Endothelial cell of umbilical vein (primary cell): ENCODE data around the gene TMEM273.

Source experiments
- EZH2 ChIP-seq: IDR thresholded peaks from 2 replicates; pipeline ENCODE4 v1.6.1; 2012; ENCODE audit warnings: borderline replicate concordance, low read depth, mild to moderate bottlenecking, moderate library complexity, low read length, inconsistent platforms; ENCODE audit not compliant: severe bottlenecking
- FOS ChIP-seq: IDR thresholded peaks from 2 replicates; pipeline ENCODE4 v1.6.1; 2011; ENCODE audit warnings: mild to moderate bottlenecking, low read length, moderate library complexity, borderline replicate concordance; ENCODE audit not compliant: insufficient read depth
- GATA2 ChIP-seq: IDR thresholded peaks from 2 replicates; pipeline ENCODE4 v1.7.0; 2011; ENCODE audit warnings: low read depth, mild to moderate bottlenecking, moderate library complexity, mixed read lengths, low read length; ENCODE audit not compliant: insufficient read length, insufficient read depth
- JUN ChIP-seq: IDR thresholded peaks from 2 replicates; pipeline ENCODE4 v1.6.1; 2011; ENCODE audit warnings: borderline replicate concordance, low read depth; ENCODE audit not compliant: insufficient read length, insufficient read depth
- MYC ChIP-seq: IDR thresholded peaks from one replicate; pipeline ENCODE4 v1.6.1; 2011; ENCODE audit warnings: mild to moderate bottlenecking, low read depth, low read length
- POLR2A ChIP-seq: IDR thresholded peaks from 2 replicates; pipeline ENCODE4 v1.6.1; 2012; ENCODE audit warnings: low read depth, mild to moderate bottlenecking, control low read depth, low read length
- POLR2AphosphoS5 ChIP-seq: IDR thresholded peaks from 2 replicates; pipeline ENCODE4 v1.6.1; 2012; ENCODE audit warnings: low read depth, mild to moderate bottlenecking, control low read depth, low read length, moderate library complexity; ENCODE audit not compliant: insufficient read depth
- TF ChIP-seq, protein P1 (sequence below), 2 donors: IDR thresholded peaks; 1 replicate in 1 of 2; 2 replicates in 1 of 2; pipeline ENCODE4 v1.5.1; 2011; ENCODE audit warnings: low read length in 2 of 2, mild to moderate bottlenecking in 2 of 2, moderate library complexity in 2 of 2, control low read depth in 1 of 2, inconsistent platforms in 1 of 2, low read depth in 1 of 2; ENCODE audit not compliant: insufficient read depth in 1 of 2; ENCODE audit errors: extremely low read depth in 1 of 2
- TF ChIP-seq, protein P2 (sequence below): IDR thresholded peaks from 2 replicates; pipeline ENCODE4 v1.6.1; 2011; ENCODE audit not compliant: insufficient read depth, insufficient read length

DNA sequence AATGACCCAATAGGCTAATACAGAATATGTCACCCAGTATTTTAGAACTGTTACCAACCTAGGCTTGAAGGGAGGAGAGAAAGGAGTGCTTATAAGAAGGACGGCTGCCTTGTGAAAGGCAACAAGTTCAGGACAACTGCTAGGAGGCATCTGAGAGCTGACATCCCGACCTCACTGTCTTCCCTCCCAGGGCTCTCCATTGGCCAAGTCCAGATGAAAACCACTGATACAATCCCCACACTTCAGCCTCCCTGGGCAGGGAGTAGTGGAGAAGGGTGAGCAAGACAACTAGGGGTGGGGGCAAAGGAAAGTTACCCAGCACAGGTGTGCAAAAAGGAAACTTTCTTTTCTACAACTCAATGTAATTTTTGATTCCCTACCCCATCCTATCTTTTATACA, 29.5 kb upstream of the TMEM273 start:
- TF ChIP-seq EZH2 (no peak), POLR2A (no peak), POLR2AphosphoS5 (no peak), GATA2 (no peak), MYC (no peak), JUN (no peak), FOS (no peak)
- TF ChIP-seq, protein P1, sequence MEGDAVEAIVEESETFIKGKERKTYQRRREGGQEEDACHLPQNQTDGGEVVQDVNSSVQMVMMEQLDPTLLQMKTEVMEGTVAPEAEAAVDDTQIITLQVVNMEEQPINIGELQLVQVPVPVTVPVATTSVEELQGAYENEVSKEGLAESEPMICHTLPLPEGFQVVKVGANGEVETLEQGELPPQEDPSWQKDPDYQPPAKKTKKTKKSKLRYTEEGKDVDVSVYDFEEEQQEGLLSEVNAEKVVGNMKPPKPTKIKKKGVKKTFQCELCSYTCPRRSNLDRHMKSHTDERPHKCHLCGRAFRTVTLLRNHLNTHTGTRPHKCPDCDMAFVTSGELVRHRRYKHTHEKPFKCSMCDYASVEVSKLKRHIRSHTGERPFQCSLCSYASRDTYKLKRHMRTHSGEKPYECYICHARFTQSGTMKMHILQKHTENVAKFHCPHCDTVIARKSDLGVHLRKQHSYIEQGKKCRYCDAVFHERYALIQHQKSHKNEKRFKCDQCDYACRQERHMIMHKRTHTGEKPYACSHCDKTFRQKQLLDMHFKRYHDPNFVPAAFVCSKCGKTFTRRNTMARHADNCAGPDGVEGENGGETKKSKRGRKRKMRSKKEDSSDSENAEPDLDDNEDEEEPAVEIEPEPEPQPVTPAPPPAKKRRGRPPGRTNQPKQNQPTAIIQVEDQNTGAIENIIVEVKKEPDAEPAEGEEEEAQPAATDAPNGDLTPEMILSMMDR (IDR thresholded peaks at IDR 0.05; ENCODE audit: extremely low read depth in 1 of 2, insufficient read depth in 1 of 2, low read depth in 1 of 2, low read length in 2 of 2), result no peak
- TF ChIP-seq, protein P2, sequence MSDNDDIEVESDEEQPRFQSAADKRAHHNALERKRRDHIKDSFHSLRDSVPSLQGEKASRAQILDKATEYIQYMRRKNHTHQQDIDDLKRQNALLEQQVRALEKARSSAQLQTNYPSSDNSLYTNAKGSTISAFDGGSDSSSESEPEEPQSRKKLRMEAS, result no peak
